HepG2 (cell line): Measurements from ENCODE around the gene ANKRD10. TPM values are rescaled to one million over a fixed set of nuclear protein-coding genes. Genes with fewer than 3 reads are reported as not detected.
A peak's percentile ranks its signal among the peaks of the same experiment; 100 is the strongest.

Experiments used
- ARID3A ChIP-seq: IDR thresholded peaks from 2 replicates; pipeline ENCODE4 v1.6.1; 2012; ENCODE audit warnings: low read depth, low read length, improper control_type of control experiment
- ATAD3A ChIP-seq: sonication (generic); formaldehyde crosslinking; IDR thresholded peaks from 2 replicates; pipeline ENCODE4 v1.4.0; 2020; ENCODE audit warnings: missing genetic modification reagents
- CHD4 ChIP-seq: fragments of 200-600 bp; sonication (generic); IDR thresholded peaks from 2 replicates; pipeline ENCODE4 v1.7.0; 2017; ENCODE audit warnings: mild to moderate bottlenecking, low read length, borderline replicate concordance
- ETS1 ChIP-seq: sonication (generic); formaldehyde crosslinking; IDR thresholded peaks from 2 replicates; pipeline ENCODE4 v1.4.0; 2020; ENCODE audit warnings: missing genetic modification reagents
- HCFC1 ChIP-seq: fragments of 150-350 bp; IDR thresholded peaks from 2 replicates; pipeline ENCODE4 v1.6.1; 2014; ENCODE audit warnings: low read depth, low read length
- KLF13 ChIP-seq: sonication (generic); formaldehyde crosslinking; IDR thresholded peaks from 2 replicates; pipeline ENCODE4 v1.4.0; 2020; ENCODE audit warnings: mild to moderate bottlenecking, missing genetic modification reagents
- MXI1 ChIP-seq: IDR thresholded peaks from 3 replicates; pipeline ENCODE4 v1.6.1; 2012; ENCODE audit warnings: low read depth, low read length, inconsistent platforms, borderline replicate concordance
- NR2F1 ChIP-seq, 2 experiments: fragments of 450-650 bp in 1 of 2; formaldehyde crosslinking in 1 of 2; IDR thresholded peaks; 2 replicates each; pipeline versions ENCODE4 v1.5.0 to v1.6.1; 2016 to 2020; ENCODE audit warnings: mild to moderate bottlenecking in 1 of 2, missing compliant biosample characterization in 1 of 2, missing genetic modification reagents in 1 of 2, moderate library complexity in 1 of 2
- SALL1 ChIP-seq: sonication (generic); formaldehyde crosslinking; IDR thresholded peaks from 2 replicates; pipeline ENCODE4 v1.8.0; 2022; ENCODE audit warnings: mild to moderate bottlenecking, missing genetic modification reagents
- TCF7L2 ChIP-seq: IDR thresholded peaks from 2 replicates; pipeline ENCODE4 v1.6.1; 2011; ENCODE audit warnings: mild to moderate bottlenecking, low read depth, low read length, moderate library complexity
- WIZ ChIP-seq: sonication (generic); formaldehyde crosslinking; IDR thresholded peaks from 2 replicates; pipeline ENCODE4 v1.5.1; 2020; ENCODE audit warnings: mild to moderate bottlenecking, missing genetic modification reagents
- ZBTB26 ChIP-seq: IDR thresholded peaks from 2 replicates; pipeline ENCODE4 v1.6.1; 2016; ENCODE audit warnings: missing compliant biosample characterization, missing genetic modification reagents, borderline replicate concordance
- ZC3H4 ChIP-seq: sonication (generic); formaldehyde crosslinking; IDR thresholded peaks from 2 replicates; pipeline ENCODE4 v1.4.0; 2020; ENCODE audit warnings: missing genetic modification reagents, borderline replicate concordance
- ZKSCAN8 ChIP-seq: IDR thresholded peaks from 2 replicates; pipeline ENCODE4 v1.6.1; 2016; ENCODE audit warnings: borderline replicate concordance, missing genetic modification reagents, missing compliant biosample characterization
- ZNF136 ChIP-seq: sonication (generic); formaldehyde crosslinking; IDR thresholded peaks from 2 replicates; pipeline ENCODE4 v1.8.1; 2022; ENCODE audit warnings: low read depth, mild to moderate bottlenecking, moderate library complexity, missing genetic modification reagents
- ZNF292 ChIP-seq: sonication (generic); formaldehyde crosslinking; IDR thresholded peaks from 2 replicates; pipeline ENCODE4 v1.8.1; 2022; ENCODE audit warnings: mild to moderate bottlenecking, low read depth, missing genetic modification reagents, borderline replicate concordance
- ZNF841 ChIP-seq: sonication (generic); formaldehyde crosslinking; IDR thresholded peaks from 2 replicates; pipeline ENCODE4 v1.8.1; 2023; ENCODE audit warnings: missing genetic modification reagents, borderline replicate concordance
- ZNF850 ChIP-seq: sonication (generic); formaldehyde crosslinking; conservative IDR thresholded peaks from 2 replicates; pipeline ENCODE4 v1.9.0; 2021; ENCODE audit warnings: mild to moderate bottlenecking, missing genetic modification reagents
- polyA plus RNA-seq, 8 experiments: library from polyadenylated mRNA; depleted of rRNA in 3 of 8; stranded (reverse) in 7 of 8; unstranded in 1 of 8; fragments of >200 nt; fragmentation: Illumina TruSeq in 4 of 8; extraction: Trizol in 4 of 8; gene quantifications; 2 replicates each; pipeline versions ENCODE4 v1.2.1 to v1.2.3, GENCODE V29; 2011 to 2016; ENCODE audit warnings: low read depth in 4 of 8, missing spikeins in 1 of 8, mixed read lengths in 1 of 8; ENCODE audit not compliant: insufficient read depth in 1 of 8
- total RNA-seq, 5 experiments: library from RNA; depleted of rRNA; stranded (reverse); fragments of >200 nt; fragmentation: Illumina TruSeq; extraction: Trizol; gene quantifications; 2 replicates each; pipeline ENCODE4 v1.2.3, GENCODE V29; 2016; ENCODE audit warnings: low read depth in 1 of 5
- TF ChIP-seq, protein P1 (sequence below): sonication (generic); formaldehyde crosslinking; IDR thresholded peaks from 2 replicates; pipeline ENCODE4 v1.4.0; 2020; ENCODE audit warnings: mild to moderate bottlenecking, low read depth, missing genetic modification reagents
- TF ChIP-seq, protein P2 (sequence below): sonication (generic); formaldehyde crosslinking; IDR thresholded peaks from 2 replicates; pipeline ENCODE4 v1.8.0; 2022; ENCODE audit warnings: missing genetic modification reagents, mild to moderate bottlenecking, moderate library complexity, borderline replicate concordance

Gene ANKRD10
- total and polyA plus RNA-seq, 2 of the 13 experiments (the other 11 are each of a cell fraction or from before 2014, with no cell fraction given) = 108 to 115 TPM

GRCh38 chr13:110915057-110915873, at the start of gene ANKRD10 (continued):
- TF ChIP-seq ZNF136 (no peak), ETS1 (peak; percentile 23; the same call in 1 of the 2 replicates), HCFC1 (no peak), ARID3A (peak; percentile 26; the same call in 1 of the 2 replicates), ATAD3A (no peak), ZKSCAN8 (CRISPR knock-in tag) (no peak), ZC3H4 (CRISPR knock-in tag) (no peak), CHD4 (no peak), ZNF292 (CRISPR knock-in tag) (no peak), SALL1 (no peak; the same call in 1 of the 2 replicates), NR2F1 (CRISPR knock-in tag; IDR thresholded peaks at IDR 0.05) (peak in 1 of 2 experiments; percentile 41; a peak in 1 of 4 replicates), MXI1 (peak; percentile 25; the same call in 1 of the 3 replicates), ZNF841 (CRISPR knock-in tag) (no peak), WIZ (CRISPR knock-in tag) (no peak), ZBTB26 (CRISPR knock-in tag) (no peak), TCF7L2 (no peak), KLF13 (CRISPR knock-in tag) (no peak), ZNF850 (CRISPR knock-in tag) (no peak)
- TF ChIP-seq, protein P1, sequence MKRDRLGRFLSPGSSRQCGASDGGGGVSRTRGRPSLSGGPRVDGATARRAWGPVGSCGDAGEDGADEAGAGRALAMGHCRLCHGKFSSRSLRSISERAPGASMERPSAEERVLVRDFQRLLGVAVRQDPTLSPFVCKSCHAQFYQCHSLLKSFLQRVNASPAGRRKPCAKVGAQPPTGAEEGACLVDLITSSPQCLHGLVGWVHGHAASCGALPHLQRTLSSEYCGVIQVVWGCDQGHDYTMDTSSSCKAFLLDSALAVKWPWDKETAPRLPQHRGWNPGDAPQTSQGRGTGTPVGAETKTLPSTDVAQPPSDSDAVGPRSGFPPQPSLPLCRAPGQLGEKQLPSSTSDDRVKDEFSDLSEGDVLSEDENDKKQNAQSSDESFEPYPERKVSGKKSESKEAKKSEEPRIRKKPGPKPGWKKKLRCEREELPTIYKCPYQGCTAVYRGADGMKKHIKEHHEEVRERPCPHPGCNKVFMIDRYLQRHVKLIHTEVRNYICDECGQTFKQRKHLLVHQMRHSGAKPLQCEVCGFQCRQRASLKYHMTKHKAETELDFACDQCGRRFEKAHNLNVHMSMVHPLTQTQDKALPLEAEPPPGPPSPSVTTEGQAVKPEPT (CRISPR knock-in tag) = no peak
- TF ChIP-seq, protein P2, sequence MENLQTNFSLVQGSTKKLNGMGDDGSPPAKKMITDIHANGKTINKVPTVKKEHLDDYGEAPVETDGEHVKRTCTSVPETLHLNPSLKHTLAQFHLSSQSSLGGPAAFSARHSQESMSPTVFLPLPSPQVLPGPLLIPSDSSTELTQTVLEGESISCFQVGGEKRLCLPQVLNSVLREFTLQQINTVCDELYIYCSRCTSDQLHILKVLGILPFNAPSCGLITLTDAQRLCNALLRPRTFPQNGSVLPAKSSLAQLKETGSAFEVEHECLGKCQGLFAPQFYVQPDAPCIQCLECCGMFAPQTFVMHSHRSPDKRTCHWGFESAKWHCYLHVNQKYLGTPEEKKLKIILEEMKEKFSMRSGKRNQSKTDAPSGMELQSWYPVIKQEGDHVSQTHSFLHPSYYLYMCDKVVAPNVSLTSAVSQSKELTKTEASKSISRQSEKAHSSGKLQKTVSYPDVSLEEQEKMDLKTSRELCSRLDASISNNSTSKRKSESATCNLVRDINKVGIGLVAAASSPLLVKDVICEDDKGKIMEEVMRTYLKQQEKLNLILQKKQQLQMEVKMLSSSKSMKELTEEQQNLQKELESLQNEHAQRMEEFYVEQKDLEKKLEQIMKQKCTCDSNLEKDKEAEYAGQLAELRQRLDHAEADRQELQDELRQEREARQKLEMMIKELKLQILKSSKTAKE = no peak
